GM04504 (cell line): ENCODE data around the gene KIF6.

Experiments
- DNase-seq: peaks from one replicate; pipeline ENCODE4 v3.0.0-alpha.2; 2012; ENCODE audit warnings: low read depth

KIF6 gene

GRCh38 chr6:39451831-39452230 is 273.4 kb downstream of the KIF6 start:
- DNase-seq: no peak

- DNase-seq: no peak
Observed at GRCh38 chr6:39449022-39449421, 276.2 kb downstream of the KIF6 start.

GRCh38 chr6:39446909-39447308 is 278.3 kb downstream of the KIF6 start:
- DNase-seq: no peak

GRCh38 chr6:39445667-39446066 is 279.5 kb downstream of the KIF6 start:
- DNase-seq: no peak

- DNase-seq: no peak
Observed at GRCh38 chr6:39444479-39445019, 280.7 kb downstream of the KIF6 start.

- DNase-seq: no peak
Observed at GRCh38 chr6:39441986-39442385, 283.2 kb downstream of the KIF6 start.

GRCh38 chr6:39441301-39441700 is 283.9 kb downstream of the KIF6 start:
- no peak for DNase-seq

GRCh38 chr6:39440039-39440426 is 285.2 kb downstream of the KIF6 start:
- no peak for DNase-seq

- no peak for DNase-seq
Observed at GRCh38 chr6:39439342-39440038, 285.7 kb downstream of the KIF6 start.

- DNase-seq: no peak
Observed at GRCh38 chr6:39433630-39434029, 291.6 kb downstream of the KIF6 start.

- DNase-seq: peak; percentile 81
Observed at GRCh38 chr6:39432330-39433025, 292.7 kb downstream of the KIF6 start.

GRCh38 chr6:39430871-39431523 is 294.2 kb downstream of the KIF6 start:
- DNase-seq: no peak

- DNase-seq: no peak
Observed at GRCh38 chr6:39430446-39430845, 294.8 kb downstream of the KIF6 start.

GRCh38 chr6:39428816-39429215 is 296.4 kb downstream of the KIF6 start:
- no peak for DNase-seq

GRCh38 chr6:39428152-39428551 is 297.1 kb downstream of the KIF6 start:
- no peak for DNase-seq

- peak; percentile 59 for DNase-seq
Observed at GRCh38 chr6:39426073-39426456, 299.1 kb downstream of the KIF6 start.

- no peak for DNase-seq
Observed at GRCh38 chr6:39425346-39426072, 299.7 kb downstream of the KIF6 start.

GRCh38 chr6:39424831-39425230 is 300.4 kb downstream of the KIF6 start:
- no peak for DNase-seq

GRCh38 chr6:39422238-39422637 is 303.0 kb downstream of the KIF6 start:
- DNase-seq: no peak

- no peak for DNase-seq
Observed at GRCh38 chr6:39421383-39422225, 303.6 kb downstream of the KIF6 start.
